CD4-positive, alpha-beta T cell treated with Interleukin-6 at 100 ng/mL for 8 hours (primary cell): ENCODE results near the gene ANKS6.

ENCODE experiments used
- DNase-seq: peaks from one replicate; pipeline ENCODE4 v3.0.0-alpha.2; 2020; ENCODE audit warnings: mixed read lengths, low spot score

The ANKS6 gene

GRCh38 chr9:98772364-98773155 lies 23.8 kb downstream of the ANKS6 start:
- DNase-seq, result no peak

- DNase-seq, result no peak
These were observed 25.0 kb downstream of the ANKS6 start for GRCh38 chr9:98771209-98771874.

- DNase-seq, result no peak
These were observed 25.6 kb downstream of the ANKS6 start for GRCh38 chr9:98770717-98771116.

GRCh38 chr9:98768344-98768743 lies 28.0 kb downstream of the ANKS6 start:
- no peak for DNase-seq

GRCh38 chr9:98767915-98768314 lies 28.4 kb downstream of the ANKS6 start:
- no peak for DNase-seq

- no peak for DNase-seq
These were observed 29.2 kb downstream of the ANKS6 start for GRCh38 chr9:98767196-98767595.

GRCh38 chr9:98766586-98766985 lies 29.8 kb downstream of the ANKS6 start:
- no peak for DNase-seq

- no peak for DNase-seq
These were observed 31.1 kb downstream of the ANKS6 start for GRCh38 chr9:98765256-98765655.

GRCh38 chr9:98763986-98764745 lies 32.2 kb downstream of the ANKS6 start:
- DNase-seq, result no peak

GRCh38 chr9:98760231-98760630 lies 36.1 kb downstream of the ANKS6 start:
- DNase-seq, result no peak

GRCh38 chr9:98755006-98755618 lies 41.2 kb downstream of the ANKS6 start:
- no peak for DNase-seq

- no peak for DNase-seq
These were observed 45.1 kb downstream of the ANKS6 start for GRCh38 chr9:98751210-98751609.

- DNase-seq, result no peak
These were observed 45.8 kb downstream of the ANKS6 start for GRCh38 chr9:98750364-98751060.

GRCh38 chr9:98747476-98747875 lies 48.9 kb downstream of the ANKS6 start:
- no peak for DNase-seq

GRCh38 chr9:98745470-98745869 lies 50.9 kb downstream of the ANKS6 start:
- DNase-seq, result no peak

GRCh38 chr9:98743818-98744611 lies 52.3 kb downstream of the ANKS6 start:
- no peak for DNase-seq

- no peak for DNase-seq
These were observed 53.0 kb downstream of the ANKS6 start for GRCh38 chr9:98743329-98743728.

- no peak for DNase-seq
These were observed 53.8 kb downstream of the ANKS6 start for GRCh38 chr9:98742325-98743280.

GRCh38 chr9:98740226-98740881 lies 56.0 kb downstream of the ANKS6 start:
- no peak for DNase-seq
